IMR-90 (cell line): ENCODE results near the gene PSMB11. TPM values are rescaled to one million over a fixed set of nuclear protein-coding genes. Genes with fewer than 3 reads are reported as not detected.

Experiments used
- ATAC-seq: fragments of 200-7000 bp; cut with Tn5 transposase; 2 replicates; pipeline ENCODE4 v1.9.1; 2020; ENCODE audit warnings: low read depth, mild to moderate bottlenecking, moderate library complexity
- BruUV-seq: library from RNA; stranded (reverse); fragments of 400-500 nt; replicated peaks from 2 replicates; lab custom pipeline; 2021; lab: Mats Ljungman, UMichigan
- CTCF ChIA-PET: fragments of 300-600 bp; formaldehyde crosslinking; extraction: SDS; loops from one replicate; lab custom pipeline; 2021; ENCODE audit warnings: antibody characterized with exemption; lab: Yijun Ruan, JAX
- POLR2A ChIA-PET: fragments of 300-600 bp; sonication (Branson Sonifier 250); formaldehyde crosslinking; loops from one replicate; lab custom pipeline; 2022; ENCODE audit warnings: antibody characterized with exemption; ENCODE audit not compliant: unreplicated experiment; lab: Charles Lee
- DNase-seq: peaks from one replicate; pipeline ENCODE4 v3.0.0; 2013
- H2AFZ ChIP-seq: replicated peaks from 2 replicates; pipeline ENCODE3; 2013; ENCODE audit warnings: low read length, mild to moderate bottlenecking; ENCODE audit not compliant: poor library complexity
- H2AK5ac ChIP-seq: 2 replicates; pipeline ENCODE4 v1.6.1; 2013; ENCODE audit warnings: low read depth, low read length, inconsistent platforms
- H2AK9ac ChIP-seq: replicated peaks from 2 replicates; pipeline ENCODE3; 2013; ENCODE audit warnings: mild to moderate bottlenecking, low read depth, low read length, moderate library complexity; ENCODE audit not compliant: poor library complexity
- H2BK120ac ChIP-seq: 2 replicates; pipeline ENCODE4 v1.6.1; 2013; ENCODE audit warnings: low read depth, low read length, inconsistent platforms
- H2BK15ac ChIP-seq: 3 replicates; pipeline ENCODE4 v1.6.1; 2013; ENCODE audit warnings: low read depth, low read length, inconsistent platforms
- H2BK20ac ChIP-seq: 2 replicates; pipeline ENCODE4 v1.6.1; 2013; ENCODE audit warnings: low read depth, mild to moderate bottlenecking, inconsistent platforms, low read length, moderate library complexity
- H2BK5ac ChIP-seq: 2 replicates; pipeline ENCODE4 v1.6.1; 2013; ENCODE audit warnings: mild to moderate bottlenecking, low read depth, low read length, inconsistent platforms; ENCODE audit not compliant: poor library complexity, severe bottlenecking
- H3K14ac ChIP-seq: replicated peaks from 2 replicates; pipeline ENCODE4 v1.6.1; 2013; ENCODE audit warnings: low read depth, low read length, inconsistent platforms
- H3K18ac ChIP-seq: 2 replicates; pipeline ENCODE4 v1.6.1; 2013; ENCODE audit warnings: low read depth, low read length, control low read depth
- H3K23ac ChIP-seq: 2 replicates; pipeline ENCODE4 v1.6.1; 2013; ENCODE audit warnings: low read depth, low read length, inconsistent platforms
- H3K27ac ChIP-seq: 2 replicates; pipeline ENCODE4 v1.5.1; 2013; ENCODE audit warnings: mild to moderate bottlenecking, control low read depth, low read length; ENCODE audit not compliant: insufficient read depth
- H3K27me3 ChIP-seq: 2 replicates; pipeline ENCODE4 v1.6.1; 2013; ENCODE audit warnings: low read length; ENCODE audit not compliant: control insufficient read depth, insufficient read depth
- H3K36me3 ChIP-seq: 2 replicates; pipeline ENCODE4 v1.6.1; 2013; ENCODE audit warnings: low read length, mixed read lengths; ENCODE audit not compliant: control insufficient read depth, insufficient read depth
- H3K4ac ChIP-seq: 2 replicates; pipeline ENCODE4 v1.6.1; 2013; ENCODE audit warnings: low read depth, low read length, inconsistent platforms
- H3K4me1 ChIP-seq: 2 replicates; pipeline ENCODE4 v1.6.1; 2013; ENCODE audit warnings: low read length, mixed read lengths; ENCODE audit not compliant: control insufficient read depth, insufficient read depth
- H3K4me2 ChIP-seq: 2 replicates; pipeline ENCODE4 v1.6.1; 2013; ENCODE audit warnings: low read depth, mild to moderate bottlenecking, control low read depth, low read length, moderate library complexity
- H3K4me3 ChIP-seq: 2 replicates; pipeline ENCODE4 v1.5.1; 2013; ENCODE audit warnings: low read depth, mild to moderate bottlenecking, control low read depth, low read length, moderate library complexity; ENCODE audit not compliant: insufficient read depth
- H3K56ac ChIP-seq: 2 replicates; pipeline ENCODE4 v1.6.1; 2013; ENCODE audit warnings: low read length, inconsistent platforms; ENCODE audit not compliant: insufficient read depth; ENCODE audit errors: extremely low read depth
- H3K79me1 ChIP-seq, 2 experiments: 2 replicates each; pipeline ENCODE4 v1.6.1; 2013; ENCODE audit warnings: low read length in 2 of 2, inconsistent platforms in 1 of 2, low read depth in 1 of 2
- H3K9ac ChIP-seq: 2 replicates; pipeline ENCODE4 v1.6.1; 2013; ENCODE audit warnings: low read depth, low read length, control low read depth
- H3K9me1 ChIP-seq: 2 replicates; pipeline ENCODE4 v1.6.1; 2013; ENCODE audit warnings: low read length, inconsistent platforms; ENCODE audit not compliant: insufficient read depth
- H3K9me3 ChIP-seq: 2 replicates; pipeline ENCODE4 v1.6.1; 2013; ENCODE audit warnings: low read length; ENCODE audit not compliant: control insufficient read depth, insufficient read depth
- H4K20me1 ChIP-seq: 2 replicates; pipeline ENCODE4 v1.6.1; 2013; ENCODE audit warnings: low read length, inconsistent platforms; ENCODE audit not compliant: insufficient read depth
- H4K5ac ChIP-seq: 2 replicates; pipeline ENCODE4 v1.6.1; 2013; ENCODE audit warnings: mild to moderate bottlenecking, low read depth, low read length, control low read depth
- H4K8ac ChIP-seq, 2 experiments: 2 replicates each; pipeline ENCODE4 v1.6.1; 2013; ENCODE audit warnings: low read depth in 2 of 2, low read length in 2 of 2, control low read depth in 1 of 2, inconsistent platforms in 1 of 2
- H4K91ac ChIP-seq: 2 replicates; pipeline ENCODE4 v1.6.1; 2013; ENCODE audit warnings: low read depth, low read length, inconsistent platforms; ENCODE audit not compliant: insufficient read depth
- BHLHE40 ChIP-seq: fragments of 150-350 bp; IDR thresholded peaks from 2 replicates; pipeline ENCODE4 v1.6.1; 2016; ENCODE audit warnings: mild to moderate bottlenecking, low read depth, low read length
- ELK1 ChIP-seq: fragments of 150-350 bp; IDR thresholded peaks from 2 replicates; pipeline ENCODE4 v1.6.1; 2016; ENCODE audit warnings: low read depth, mild to moderate bottlenecking, low read length, moderate library complexity, borderline replicate concordance
- FOS ChIP-seq: fragments of 150-350 bp; IDR thresholded peaks from 2 replicates; pipeline ENCODE4 v1.6.1; 2016; ENCODE audit warnings: low read depth, low read length
- MAFK ChIP-seq: IDR thresholded peaks from 2 replicates; pipeline ENCODE4 v1.6.1; 2012; ENCODE audit warnings: low read depth, low read length, improper control_type of control experiment
- MXI1 ChIP-seq: IDR thresholded peaks from 2 replicates; pipeline ENCODE4 v1.6.1; 2012; ENCODE audit warnings: low read depth, mild to moderate bottlenecking, low read length, moderate library complexity, borderline replicate concordance
- NFE2L2 ChIP-seq: fragments of 150-350 bp; IDR thresholded peaks from 2 replicates; pipeline ENCODE4 v1.6.1; 2016; ENCODE audit warnings: low read depth, mild to moderate bottlenecking, low read length
- RCOR1 ChIP-seq: IDR thresholded peaks from 2 replicates; pipeline ENCODE4 v1.6.1; 2012; ENCODE audit warnings: mild to moderate bottlenecking, low read length, improper control_type of control experiment; ENCODE audit not compliant: insufficient replicate concordance
- RFX5 ChIP-seq: IDR thresholded peaks from 2 replicates; pipeline ENCODE4 v1.8.0; 2012; ENCODE audit warnings: low read depth, mild to moderate bottlenecking, low read length, moderate library complexity
- SMC3 ChIP-seq: fragments of 150-350 bp; IDR thresholded peaks from 2 replicates; pipeline ENCODE4 v1.6.1; 2016; ENCODE audit warnings: low read depth, mild to moderate bottlenecking, antibody characterized with exemption, low read length, moderate library complexity
- WGBS, 2 experiments: methylation state at CpG; one replicate each; pipeline versions ENCODE4 v1.1.5 to v1.1.7; 2013; ENCODE audit warnings: missing lambda C conversion rate in 2 of 2; ENCODE audit not compliant: insufficient read length in 1 of 2; ENCODE audit errors: extremely low coverage in 2 of 2; 5-methylcytosine and 5-hydroxymethylcytosine counted together
- dilution Hi-C: fragments of 300-500 bp; cut with HindIII; formaldehyde crosslinking; loops from one replicate; pipeline ENCODE4 v1.14.3; 2018; ENCODE audit warnings: low sequenced_read_pairs; ENCODE audit not compliant: unreplicated experiment
- in situ Hi-C: fragments of 300-500 bp; cut with MboI; formaldehyde crosslinking; loops from 3 replicates; pipeline ENCODE4 v1.14.3; 2019; ENCODE audit warnings: low sequenced_read_pairs, inconsistent platforms, mixed read lengths
- intact Hi-C: fragments of 100-400 bp; cut with micrococcal nuclease; formaldehyde crosslinking; loops from 2 replicates; pipeline ENCODE4 v1.10.0; 2022
- polyA plus RNA-seq, 3 experiments: library from polyadenylated mRNA; depleted of rRNA; stranded (reverse); fragments of >200 nt; gene quantifications; 2 replicates each; pipeline ENCODE4 v1.2.3, GENCODE V29; 2012; ENCODE audit warnings: low replicate concordance in 1 of 3
- total RNA-seq: library from RNA; depleted of rRNA; stranded (reverse); fragments of >200 nt; gene quantifications from 2 replicates; pipeline ENCODE4 v1.2.3, GENCODE V29; 2012
- TF ChIP-seq, protein P1 (sequence below): fragments of 150-350 bp; IDR thresholded peaks from 2 replicates; pipeline ENCODE4 v1.6.1; 2017; ENCODE audit warnings: mild to moderate bottlenecking, antibody characterized with exemption, low read length, low read depth

Gene PSMB11
- total and polyA plus RNA-seq, 2 of the 4 experiments (the other 2 are of a cell fraction), result not detected

DNA sequence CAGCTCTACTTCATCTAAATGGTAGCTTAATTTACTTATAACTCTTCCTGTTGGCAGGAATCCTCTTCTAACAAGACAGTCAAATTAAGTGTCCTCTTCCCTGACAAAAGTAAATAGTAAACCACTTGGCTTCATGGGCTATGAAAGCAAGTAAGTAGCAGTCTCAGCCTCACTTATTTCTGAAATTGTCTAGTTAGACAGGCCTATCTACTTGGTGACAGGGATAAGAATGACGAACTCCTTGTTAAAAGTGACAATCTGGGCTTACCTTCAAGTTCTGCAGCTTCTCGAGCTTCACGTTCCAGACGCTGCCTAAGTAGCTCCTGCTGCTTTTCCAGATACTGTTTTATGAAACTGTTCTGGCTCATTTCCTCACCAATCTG, 48.2 kb downstream of the PSMB11 start:
- no TSS peak for BruUV-seq
- ATAC-seq (no peak), DNase-seq (no peak)
- Histone ChIP-seq H3K14ac (no peak overlapping the region), H3K4me3 (no peak overlapping the region), H3K18ac (no peak overlapping the region), H2AFZ (no peak overlapping the region), H2BK15ac (no peak overlapping the region), H2BK5ac (no peak overlapping the region), H2AK9ac (no peak overlapping the region), H3K36me3 (peaks cover 21% of the 10 kb centered on the region), H3K4ac (no peak overlapping the region), H3K79me1 (peaks cover 27 to 50% of the 10 kb centered on the region in 2 experiments), H3K9ac (no peak overlapping the region), H3K27ac (no peak overlapping the region), H4K8ac (no peak overlapping the region), H4K20me1 (peaks cover 22% of the 10 kb centered on the region; the same call in 1 of the 2 replicates), H3K4me2 (no peak overlapping the region), H3K9me1 (no peaks in the 10 kb centered on the region), H4K5ac (no peak overlapping the region), H2BK20ac (no peak overlapping the region), H4K91ac (no peak overlapping the region), H3K56ac (no peak overlapping the region), H3K27me3 (no peaks in the 10 kb centered on the region), H3K9me3 (no peaks in the 10 kb centered on the region), H3K4me1 (no peaks in the 10 kb centered on the region; the same call in 1 of the 2 replicates), H2AK5ac (no peak overlapping the region), H2BK120ac (no peak overlapping the region), H3K23ac (peak overlapping the region; percentile 20; the same call in 1 of the 2 replicates)
- CTCF ChIA-PET, result interaction anchor here (1.4 kb wide), 2 partner anchors 13 to 21 kb away, joined by 5 to 7 read pairs; no protein-coding TSS in a partner anchor
- intact Hi-C loops, result no loop called here
- POLR2A ChIA-PET, result interaction anchor here (0.7 kb wide), 1 partner anchor 11 kb away, joined by 3 read pairs; no protein-coding TSS in a partner anchor
- TF ChIP-seq, protein P1, sequence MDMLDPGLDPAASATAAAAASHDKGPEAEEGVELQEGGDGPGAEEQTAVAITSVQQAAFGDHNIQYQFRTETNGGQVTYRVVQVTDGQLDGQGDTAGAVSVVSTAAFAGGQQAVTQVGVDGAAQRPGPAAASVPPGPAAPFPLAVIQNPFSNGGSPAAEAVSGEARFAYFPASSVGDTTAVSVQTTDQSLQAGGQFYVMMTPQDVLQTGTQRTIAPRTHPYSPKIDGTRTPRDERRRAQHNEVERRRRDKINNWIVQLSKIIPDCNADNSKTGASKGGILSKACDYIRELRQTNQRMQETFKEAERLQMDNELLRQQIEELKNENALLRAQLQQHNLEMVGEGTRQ, result no peak
- TF ChIP-seq BHLHE40 (no peak), MAFK (no peak), ELK1 (no peak), RCOR1 (no peak), MXI1 (no peak), NFE2L2 (no peak), RFX5 (no peak), FOS (no peak), SMC3 (no peak)
- dilution Hi-C loops, result no loop called here
- in situ Hi-C loops, result loop anchor here (25.0 kb wide), 1 partner anchor 1047 kb away; the partner anchor contains the start of genes EMC9, FITM1, PSME1 and PSME2
- 93% methylated on average over 3 of the region's 4 CpGs; no CpG with 5 or more reads in 1 of the 2 experiments for WGBS, 2 experiments
